Panc1 (cell line): ENCODE measurements around the gene TLE5. TPM values are rescaled to one million over a fixed set of nuclear protein-coding genes. Genes with fewer than 3 reads are reported as not detected.
"Not testable (repeated sequence)": the region's sequence is repeated elsewhere in the genome, so short reads cannot be mapped to it uniquely, and the experiment has no call there.

Experiments
- ATAC-seq: fragments of 200-7000 bp; cut with Tn5 transposase; 2 replicates; pipeline ENCODE4 v1.9.1; 2020; ENCODE audit warnings: mild to moderate bottlenecking, moderate library complexity
- BruUV-seq: library from RNA; stranded (reverse); fragments of 400-500 nt; replicated peaks from 2 replicates; lab custom pipeline; 2021; lab: Mats Ljungman, UMichigan
- CTCF ChIA-PET: fragments of 300-600 bp; sonication (Branson Sonifier 250); formaldehyde crosslinking; loops from one replicate; lab custom pipeline; 2022; ENCODE audit warnings: antibody characterized with exemption; lab: Charles Lee
- POLR2A ChIA-PET: fragments of 300-600 bp; sonication (Branson Sonifier 250); formaldehyde crosslinking; loops from one replicate; lab custom pipeline; 2022; ENCODE audit warnings: antibody characterized with exemption; lab: Charles Lee
- DNase-seq: peaks from one replicate; pipeline ENCODE4 v3.0.0-alpha.2; 2010; ENCODE audit warnings: low read depth, low spot score
- H3K27ac ChIP-seq: 2 replicates; pipeline ENCODE4 v1.5.1; 2011; ENCODE audit warnings: mild to moderate bottlenecking, low read length, inconsistent platforms
- H3K27me3 ChIP-seq: fragments of 200-500 bp; sonication (Bioruptor generic); 2 replicates; pipeline ENCODE4 v1.6.0; 2014; ENCODE audit warnings: low read length, inconsistent platforms; ENCODE audit not compliant: control insufficient read depth, insufficient read depth
- H3K36me3 ChIP-seq: fragments of 200-500 bp; sonication (Bioruptor generic); 2 replicates; pipeline ENCODE4 v1.5.1; 2014; ENCODE audit warnings: inconsistent platforms, mild to moderate bottlenecking, low read length, moderate library complexity; ENCODE audit not compliant: control insufficient read depth, insufficient read depth
- H3K4me1 ChIP-seq: 2 replicates; pipeline ENCODE4 v1.5.1; 2011; ENCODE audit warnings: inconsistent platforms, mild to moderate bottlenecking, low read length, moderate library complexity; ENCODE audit not compliant: control insufficient read depth, insufficient read depth
- H3K4me3 ChIP-seq, 2 experiments: 2 replicates each; pipeline ENCODE4 v1.5.1; 2011 to 2012; ENCODE audit warnings: low read depth in 2 of 2, low read length in 2 of 2, mild to moderate bottlenecking in 2 of 2, inconsistent platforms in 1 of 2, moderate library complexity in 1 of 2
- H3K9me3 ChIP-seq: fragments of 200-500 bp; sonication (Bioruptor generic); 2 replicates; pipeline ENCODE4 v1.5.1; 2014; ENCODE audit warnings: low read depth, mild to moderate bottlenecking, inconsistent platforms, low read length, moderate library complexity; ENCODE audit not compliant: control insufficient read depth, insufficient read depth
- CTCF ChIP-seq: fragments of 450-650 bp; IDR thresholded peaks from 2 replicates; pipeline ENCODE4 v1.5.1; 2017; ENCODE audit warnings: mild to moderate bottlenecking
- POLR2AphosphoS5 ChIP-seq: IDR thresholded peaks from 2 replicates; pipeline ENCODE4 v1.6.1; 2012; ENCODE audit warnings: mild to moderate bottlenecking, low read depth, low read length, moderate library complexity
- REST ChIP-seq, 2 experiments: IDR thresholded peaks; 2 replicates each; pipeline ENCODE4 v1.6.1; 2011 to 2012; ENCODE audit warnings: low read depth in 2 of 2, control low read depth in 1 of 2, low read length in 1 of 2, mild to moderate bottlenecking in 1 of 2, moderate library complexity in 1 of 2; ENCODE audit not compliant: insufficient read depth in 1 of 2
- SIN3A ChIP-seq: IDR thresholded peaks from 2 replicates; pipeline ENCODE4 v1.6.1; 2012; ENCODE audit warnings: low read depth, mild to moderate bottlenecking, low read length, moderate library complexity, borderline replicate concordance; ENCODE audit not compliant: insufficient read depth
- TCF7L2 ChIP-seq: IDR thresholded peaks from 2 replicates; pipeline ENCODE4 v1.6.1; 2011; ENCODE audit warnings: mild to moderate bottlenecking, low read depth, low read length, inconsistent platforms
- in situ Hi-C: cut with HindIII; loops from 2 replicates; pipeline ENCODE4 v1.10.0; 2016; ENCODE audit warnings: low sequenced_read_pairs, low pct_unique_long_range_greater_than_20kb
- intact Hi-C: fragments of 100-400 bp; cut with micrococcal nuclease; formaldehyde crosslinking; loops from one replicate; pipeline ENCODE4 v1.10.0; 2022; ENCODE audit not compliant: unreplicated experiment
- total RNA-seq: library from RNA; stranded (reverse); gene quantifications from one replicate; pipeline ENCODE4 v1.2.1, GENCODE V29; 2021; ENCODE audit not compliant: unreplicated experiment

The TLE5 gene
- total RNA-seq, 1 experiment from 2014 or later = 287 TPM

GRCh38 chr19:3089299-3089855 lies 27.1 kb upstream of the TLE5 start:
- H3K4me3 ChIP-seq, H3K9me3 ChIP-seq, H3K27ac ChIP-seq, intact Hi-C loops, H3K4me1 ChIP-seq, DNase-seq, BruUV-seq, in situ Hi-C loops, POLR2A ChIA-PET, H3K36me3 ChIP-seq, H3K27me3 ChIP-seq, ATAC-seq: not testable (repeated sequence)
- CTCF ChIA-PET = interaction anchor here (0.7 kb wide), 1 partner anchor 396 kb away, joined by 6 read pairs; no protein-coding TSS in a partner anchor

- POLR2A ChIA-PET = interaction anchor here (0.7 kb wide), 1 partner anchor 118 kb away, joined by 16 read pairs; no protein-coding TSS in a partner anchor
- intact Hi-C loops = no loop called here
These were observed 25.5 kb upstream of the TLE5 start for GRCh38 chr19:3087769-3088168.

More at GRCh38 chr19:3087769-3088168, 25.5 kb upstream of the TLE5 start:
- CTCF ChIA-PET = interaction anchor here (0.7 kb wide), 1 partner anchor 57 kb away, joined by 10 read pairs; no protein-coding TSS in a partner anchor
- H3K9me3 ChIP-seq = no peaks in the 10 kb centered on the region
- no peak for TF ChIP-seq POLR2AphosphoS5
- no peak for TF ChIP-seq SIN3A
- TF ChIP-seq CTCF = no peak
- no peak for TF ChIP-seq TCF7L2
- TF ChIP-seq REST (IDR thresholded peaks at IDR 0.05; ENCODE audit: insufficient read depth in 1 of 2, low read depth in 2 of 2, low read length in 1 of 2) = no peak
- no TSS peak for BruUV-seq
- DNase-seq = no peak
- in situ Hi-C loops = no loop called here
- no peaks in the 10 kb centered on the region for H3K36me3 ChIP-seq
- no peak for ATAC-seq
- H3K27me3 ChIP-seq = no peaks in the 10 kb centered on the region
- no peak overlapping the region for H3K4me3 ChIP-seq
- H3K27ac ChIP-seq = no peak overlapping the region
- H3K4me1 ChIP-seq = no peaks in the 10 kb centered on the region
